ENCODE results near the gene RFX3.

Gene RFX3

GRCh38 chr9:3205421-3206095 lies 320.2 kb downstream of the RFX3 start:
- no peak for DNase-seq (ENCODE audit: low read depth)

GRCh38 chr9:3200331-3200774 lies 325.4 kb downstream of the RFX3 start:
- DNase-seq (ENCODE audit: low read depth), result no peak

- no peak for DNase-seq (ENCODE audit: low read depth)
Observed at GRCh38 chr9:3193791-3194190, 332.0 kb downstream of the RFX3 start.

GRCh38 chr9:3191715-3192114 lies 334.1 kb downstream of the RFX3 start:
- no peak for DNase-seq (ENCODE audit: low read depth)

- no peak for DNase-seq (ENCODE audit: low read depth)
Observed at GRCh38 chr9:3189113-3189861, 336.5 kb downstream of the RFX3 start.

GRCh38 chr9:3186751-3187150 lies 339.1 kb downstream of the RFX3 start:
- DNase-seq (ENCODE audit: low read depth), result no peak

- DNase-seq (ENCODE audit: low read depth), result no peak
Observed at GRCh38 chr9:3181049-3181953, 344.5 kb downstream of the RFX3 start.

- DNase-seq (ENCODE audit: low read depth), result no peak
Observed at GRCh38 chr9:3180696-3181048, 345.1 kb downstream of the RFX3 start.

GRCh38 chr9:3179711-3180110 lies 346.1 kb downstream of the RFX3 start:
- DNase-seq (ENCODE audit: low read depth), result no peak

- DNase-seq (ENCODE audit: low read depth), result no peak
Observed at GRCh38 chr9:3177936-3178335, 347.9 kb downstream of the RFX3 start.

GRCh38 chr9:3177146-3177761 lies 348.5 kb downstream of the RFX3 start:
- peak; percentile 40 for DNase-seq (ENCODE audit: low read depth)

GRCh38 chr9:3173374-3173773 lies 352.4 kb downstream of the RFX3 start:
- DNase-seq (ENCODE audit: low read depth), result no peak

- no peak for DNase-seq (ENCODE audit: low read depth)
Observed at GRCh38 chr9:3170819-3171218, 355.0 kb downstream of the RFX3 start.
